Inflammatory macrophage treated with lipopolysaccharide for 4 hours (primary cell): ENCODE results near the gene OR51I2.

Experiments
- DNase-seq: peaks from one replicate; pipeline ENCODE4 v3.0.0-alpha.2; 2020

Gene OR51I2

GRCh38 chr11:5449023-5449422 is at the start of gene OR51I2:
OR51I2 (plus strand) TSS chr11:5449323; CDS start chr11:5453489, 4,166 bp downstream.
- no peak for DNase-seq

GRCh38 chr11:5405173-5405572 is 44.0 kb upstream of the OR51I2 start:
- DNase-seq: no peak

- no peak for DNase-seq
Measured at GRCh38 chr11:5420993-5421392, 28.1 kb upstream of the OR51I2 start.

GRCh38 chr11:5421811-5422210 is 27.3 kb upstream of the OR51I2 start, which contains the start of gene OR51Q1:
OR51Q1 (plus strand) TSS chr11:5422111; CDS start chr11:5422201, 90 bp downstream.
- DNase-seq: no peak

GRCh38 chr11:5423131-5423530 is 26.0 kb upstream of the OR51I2 start:
- DNase-seq: no peak

GRCh38 chr11:5441414-5441813 is 7.7 kb upstream of the OR51I2 start, which contains the start of gene OR51I1:
OR51I1 (minus strand) TSS chr11:5441514; CDS start chr11:5441514, 0 bp downstream.
- DNase-seq: no peak

- no peak for DNase-seq
Measured at GRCh38 chr11:5443835-5444393, 5.2 kb upstream of the OR51I2 start.

- no peak for DNase-seq
Measured at GRCh38 chr11:5449432-5449831, 309 bp downstream of the OR51I2 start.

- DNase-seq: no peak
Measured at GRCh38 chr11:5460983-5461621, 12.0 kb downstream of the OR51I2 start.

- DNase-seq: no peak
Measured at GRCh38 chr11:5467527-5467926, 18.4 kb downstream of the OR51I2 start.

GRCh38 chr11:5473921-5474320 is 24.8 kb downstream of the OR51I2 start:
- no peak for DNase-seq

- peak; percentile 51 for DNase-seq
Measured at GRCh38 chr11:5476186-5476819, 27.2 kb downstream of the OR51I2 start.

- no peak for DNase-seq
Measured at GRCh38 chr11:5486003-5486402, 36.9 kb downstream of the OR51I2 start.

- DNase-seq: no peak
Measured at GRCh38 chr11:5486421-5486820, 37.3 kb downstream of the OR51I2 start.

GRCh38 chr11:5488385-5488784 is 39.3 kb downstream of the OR51I2 start, which contains the start of gene OR52D1:
OR52D1 (plus strand) TSS chr11:5488685; CDS start chr11:5488707, 22 bp downstream.
- DNase-seq: no peak

- DNase-seq: no peak
Measured at GRCh38 chr11:5488798-5489399, 39.8 kb downstream of the OR51I2 start.

GRCh38 chr11:5489576-5490357 is 40.6 kb downstream of the OR51I2 start:
- DNase-seq: peak; percentile 6

- DNase-seq: no peak
Measured at GRCh38 chr11:5499671-5500070, 50.5 kb downstream of the OR51I2 start.

GRCh38 chr11:5500393-5500801 is 51.3 kb downstream of the OR51I2 start:
- peak; percentile 16 for DNase-seq

- no peak for DNase-seq
Measured at GRCh38 chr11:5504403-5504921, 55.3 kb downstream of the OR51I2 start.

GRCh38 chr11:5505363-5506048 is 56.4 kb downstream of the OR51I2 start:
- no peak for DNase-seq
